NT2/D1 (cell line): ENCODE data around the gene LCNL1.

Experiments used
- DNase-seq: peaks from one replicate; pipeline ENCODE4 v3.0.0-alpha.2; 2011; ENCODE audit warnings: low read depth, low spot score
- H3K27me3 ChIP-seq: 2 replicates; pipeline ENCODE4 v1.6.0; 2011; ENCODE audit warnings: mild to moderate bottlenecking; ENCODE audit not compliant: insufficient read length, insufficient read depth
- H3K36me3 ChIP-seq: 2 replicates; pipeline ENCODE4 v1.6.1; 2011; ENCODE audit warnings: mild to moderate bottlenecking, low read length, mixed read lengths; ENCODE audit not compliant: insufficient read depth, insufficient read length
- H3K4me1 ChIP-seq: 2 replicates; pipeline ENCODE4 v1.5.1; 2011; ENCODE audit not compliant: insufficient read depth, insufficient read length
- H3K4me3 ChIP-seq: 2 replicates; pipeline ENCODE4 v1.5.1; 2011; ENCODE audit warnings: low read depth; ENCODE audit not compliant: insufficient read length
- H3K9ac ChIP-seq: 2 replicates; pipeline ENCODE4 v1.6.0; 2011; ENCODE audit warnings: low read depth; ENCODE audit not compliant: insufficient read length
- H3K9me3 ChIP-seq: 2 replicates; pipeline ENCODE4 v1.5.1; 2011; ENCODE audit warnings: mild to moderate bottlenecking, low read length; ENCODE audit not compliant: insufficient read depth
- SUZ12 ChIP-seq: IDR thresholded peaks from 2 replicates; pipeline ENCODE4 v1.6.1; 2011; ENCODE audit not compliant: insufficient read length, insufficient read depth; ENCODE audit errors: extremely low read depth
- YY1 ChIP-seq: IDR thresholded peaks from 2 replicates; pipeline ENCODE4 v1.6.1; 2011; ENCODE audit not compliant: insufficient read length, insufficient read depth
- ZNF274 ChIP-seq: IDR thresholded peaks from 2 replicates; pipeline ENCODE4 v1.6.1; 2011; ENCODE audit warnings: mild to moderate bottlenecking, low read depth, low read length

Gene LCNL1

DNA sequence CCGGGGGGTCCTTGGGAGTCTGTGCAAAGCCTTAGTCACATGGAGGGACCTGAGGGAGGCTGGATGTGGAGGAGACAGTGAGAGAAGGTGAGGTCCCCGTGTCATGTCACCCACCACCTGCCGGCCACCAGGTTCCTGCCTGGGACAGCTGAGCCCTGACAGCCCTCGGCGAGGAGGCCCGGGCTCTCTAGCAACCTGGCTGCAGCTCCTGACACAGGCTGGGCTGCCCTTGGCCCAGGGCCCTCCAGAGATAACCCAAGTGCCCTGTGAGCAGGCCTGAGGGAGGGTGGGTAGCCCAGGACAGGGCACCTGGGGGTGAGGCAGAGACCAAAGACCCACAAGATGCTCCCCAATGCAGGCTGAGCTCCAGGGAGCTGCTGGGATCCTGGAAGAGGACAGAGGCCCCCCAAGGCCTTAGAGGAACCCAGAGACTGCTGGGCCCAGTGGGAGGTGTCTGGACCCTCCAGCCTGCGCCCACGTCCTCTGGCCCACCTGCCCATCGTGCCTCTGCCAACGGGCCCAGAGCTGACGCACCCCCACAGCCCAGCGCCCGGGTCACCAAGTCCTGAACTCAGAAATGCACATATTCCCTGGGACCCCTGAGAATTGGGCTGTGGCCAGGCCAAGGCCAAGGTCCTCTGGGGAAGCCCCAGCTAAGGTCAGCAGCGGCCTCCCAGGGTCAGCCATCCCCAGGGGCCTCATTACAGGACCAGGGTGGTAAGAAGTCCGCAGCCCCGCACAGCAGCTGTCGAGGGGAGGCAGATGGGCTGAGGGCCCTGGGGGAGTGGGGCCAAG lies 14.3 kb upstream of the LCNL1 start:
- no peaks in the 10 kb centered on the region for H3K9me3 ChIP-seq
- H3K4me3 ChIP-seq, result no peak overlapping the region
- TF ChIP-seq ZNF274, result no peak
- no peak for TF ChIP-seq SUZ12
- no peak for TF ChIP-seq YY1
- H3K9ac ChIP-seq, result no peak overlapping the region
- H3K36me3 ChIP-seq, result no peaks in the 10 kb centered on the region
- peaks cover 32% of the 10 kb centered on the region for H3K4me1 ChIP-seq
- DNase-seq, result no peak
- no peaks in the 10 kb centered on the region for H3K27me3 ChIP-seq

DNA sequence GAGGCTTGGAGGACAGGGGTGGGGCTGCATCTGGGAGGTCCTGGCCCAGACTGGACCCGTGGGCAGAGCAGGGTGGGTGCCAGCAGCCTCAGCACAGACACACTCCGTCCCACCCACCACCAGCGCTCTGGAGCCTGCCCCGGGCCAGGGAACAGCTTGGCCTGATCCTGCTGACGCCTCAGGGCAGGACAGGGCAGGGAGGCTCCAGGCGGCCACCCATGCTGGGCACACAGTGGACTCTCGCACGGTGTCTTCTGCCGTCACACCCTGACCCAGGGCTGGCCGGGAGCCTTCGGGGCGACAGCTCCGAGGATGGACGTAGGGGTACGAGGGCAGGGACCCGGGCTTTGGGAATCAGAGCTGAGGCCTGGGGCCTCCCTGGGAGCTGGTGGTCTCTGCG lies 13.6 kb upstream of the LCNL1 start:
- peaks cover 30% of the 10 kb centered on the region for H3K4me1 ChIP-seq
- H3K9me3 ChIP-seq, result no peaks in the 10 kb centered on the region
- H3K27me3 ChIP-seq, result no peaks in the 10 kb centered on the region
- TF ChIP-seq ZNF274 (no peak), YY1 (no peak)
- H3K9ac ChIP-seq, result no peak overlapping the region
- no peak for DNase-seq
- H3K36me3 ChIP-seq, result no peaks in the 10 kb centered on the region
- H3K4me3 ChIP-seq, result no peak overlapping the region

- H3K4me3 ChIP-seq, result no peak overlapping the region
- peak overlapping the region; percentile 67 for H3K9ac ChIP-seq
- no peak for TF ChIP-seq SUZ12
- no peaks in the 10 kb centered on the region for H3K9me3 ChIP-seq
- H3K27me3 ChIP-seq, result no peaks in the 10 kb centered on the region
- no peaks in the 10 kb centered on the region for H3K36me3 ChIP-seq
- peaks cover 23% of the 10 kb centered on the region for H3K4me1 ChIP-seq
- DNase-seq, result no peak
These were observed 13.0 kb upstream of the LCNL1 start for GRCh38 chr9:136969774-136970173.

DNA sequence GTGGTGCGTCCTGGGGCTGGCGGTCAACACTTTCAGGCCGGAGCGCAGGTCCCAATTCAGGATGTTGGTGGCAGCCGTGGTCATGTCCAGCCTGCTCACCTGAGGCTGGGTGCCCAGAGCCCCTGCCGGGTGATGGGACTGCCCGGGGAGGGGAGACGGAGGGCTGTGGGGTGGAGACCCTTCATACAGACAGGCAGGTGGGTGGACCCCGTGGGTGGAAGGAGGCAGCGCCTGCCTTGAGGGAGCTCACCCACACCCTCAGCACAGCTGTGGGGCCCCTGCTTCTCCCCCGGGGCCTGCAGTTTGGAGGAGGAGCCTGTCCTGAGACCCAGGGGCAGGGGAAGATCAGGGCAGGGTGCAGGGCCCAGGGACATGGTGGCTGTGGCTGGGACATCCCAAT lies 12.4 kb upstream of the LCNL1 start:
- TF ChIP-seq SUZ12, result no peak
- TF ChIP-seq ZNF274, result no peak
- no peak for TF ChIP-seq YY1
- Histone ChIP-seq H3K27me3 (no peaks in the 10 kb centered on the region), H3K4me1 (peaks cover 23% of the 10 kb centered on the region), H3K9me3 (no peaks in the 10 kb centered on the region), H3K9ac (peak overlapping the region; percentile 67), H3K4me3 (no peak overlapping the region), H3K36me3 (no peaks in the 10 kb centered on the region)
- DNase-seq, result no peak

DNA sequence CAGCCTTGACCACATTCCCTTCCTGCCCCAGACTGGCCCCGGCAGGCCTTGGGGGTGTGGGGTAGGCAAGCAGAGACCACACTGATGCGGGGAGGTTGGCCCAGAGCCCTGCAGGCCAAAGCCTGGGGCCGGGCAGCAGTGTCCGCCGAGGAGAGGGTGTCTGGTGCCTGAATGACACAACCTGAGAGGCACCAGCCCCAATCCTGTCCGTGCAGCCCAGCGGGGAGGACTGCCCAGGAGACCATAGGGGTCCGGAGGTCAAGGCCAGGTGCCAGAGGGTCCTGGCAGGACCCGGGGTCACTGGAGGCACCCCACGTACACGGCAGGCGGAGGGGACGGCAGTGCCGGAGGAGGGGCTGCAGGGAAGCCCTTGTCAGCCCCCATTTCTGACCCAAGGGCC lies 11.0 kb upstream of the LCNL1 start:
- Histone ChIP-seq H3K9ac (no peak overlapping the region), H3K27me3 (peaks cover under 1% of the 10 kb centered on the region), H3K4me1 (peaks cover 26% of the 10 kb centered on the region), H3K36me3 (no peaks in the 10 kb centered on the region), H3K9me3 (no peaks in the 10 kb centered on the region), H3K4me3 (no peak overlapping the region)
- no peak for TF ChIP-seq SUZ12
- no peak for TF ChIP-seq ZNF274
- TF ChIP-seq YY1, result no peak
- DNase-seq, result no peak

- no peak for TF ChIP-seq ZNF274
- TF ChIP-seq YY1, result no peak
- TF ChIP-seq SUZ12, result no peak
- Histone ChIP-seq H3K4me1 (peaks cover 31% of the 10 kb centered on the region), H3K9ac (no peak overlapping the region), H3K9me3 (no peaks in the 10 kb centered on the region), H3K4me3 (no peak overlapping the region), H3K27me3 (peaks cover 6% of the 10 kb centered on the region), H3K36me3 (no peaks in the 10 kb centered on the region)
- no peak for DNase-seq
These were observed 10.5 kb upstream of the LCNL1 start for GRCh38 chr9:136972335-136972734.

- H3K9me3 ChIP-seq, result no peaks in the 10 kb centered on the region
- H3K4me3 ChIP-seq, result no peak overlapping the region
- peaks cover 36% of the 10 kb centered on the region for H3K4me1 ChIP-seq
- no peaks in the 10 kb centered on the region for H3K36me3 ChIP-seq
- TF ChIP-seq YY1 (no peak), SUZ12 (no peak), ZNF274 (no peak)
- H3K9ac ChIP-seq, result peak overlapping the region; percentile 17
- peaks cover 11% of the 10 kb centered on the region for H3K27me3 ChIP-seq
- DNase-seq, result no peak
These were observed 10.1 kb upstream of the LCNL1 start for GRCh38 chr9:136972743-136973142.
